Measurements from ENCODE around the gene IQCC. TPM values are rescaled to one million over a fixed set of nuclear protein-coding genes. Genes with fewer than 3 reads are reported as not detected.
A peak's percentile ranks its signal among the peaks of the same experiment; 100 is the strongest.

Gene IQCC
- total RNA-seq, 1 donor from 2014 or later, result 3.1 TPM

DNA sequence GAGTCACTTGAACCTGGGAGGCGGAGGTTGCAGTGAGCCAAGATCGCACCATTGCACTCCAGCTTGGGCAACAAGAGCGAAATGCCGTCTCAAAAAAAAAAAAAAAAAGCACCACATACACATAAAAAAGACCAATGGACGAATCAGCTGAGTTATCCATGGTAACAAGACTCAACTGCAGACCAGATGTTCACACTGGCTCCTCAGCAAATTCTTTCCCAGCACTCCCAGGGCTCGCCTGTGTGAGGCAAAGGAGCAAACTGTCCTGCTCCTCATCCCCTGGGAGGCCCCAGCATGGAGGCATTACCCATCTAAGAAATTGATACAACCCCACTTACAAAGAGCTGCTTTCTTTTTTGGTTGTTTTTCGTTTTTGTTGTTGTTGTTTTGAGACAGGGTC, 13.6 kb downstream of the IQCC start:
- Mint-ChIP-seq H3K27me3 (ENCODE audit: unreplicated experiment) (no peaks in the 10 kb centered on the region), H3K36me3 (ENCODE audit: unreplicated experiment) (peaks cover 7% of the 10 kb centered on the region), H3K9me3 (ENCODE audit: unreplicated experiment) (no peaks in the 10 kb centered on the region), H3K4me3 (ENCODE audit: unreplicated experiment) (no peak overlapping the region), H3K4me1 (ENCODE audit: unreplicated experiment) (peaks cover 23% of the 10 kb centered on the region), H3K27ac (ENCODE audit: unreplicated experiment) (no peak overlapping the region)
- TF ChIP-seq, protein P1, sequence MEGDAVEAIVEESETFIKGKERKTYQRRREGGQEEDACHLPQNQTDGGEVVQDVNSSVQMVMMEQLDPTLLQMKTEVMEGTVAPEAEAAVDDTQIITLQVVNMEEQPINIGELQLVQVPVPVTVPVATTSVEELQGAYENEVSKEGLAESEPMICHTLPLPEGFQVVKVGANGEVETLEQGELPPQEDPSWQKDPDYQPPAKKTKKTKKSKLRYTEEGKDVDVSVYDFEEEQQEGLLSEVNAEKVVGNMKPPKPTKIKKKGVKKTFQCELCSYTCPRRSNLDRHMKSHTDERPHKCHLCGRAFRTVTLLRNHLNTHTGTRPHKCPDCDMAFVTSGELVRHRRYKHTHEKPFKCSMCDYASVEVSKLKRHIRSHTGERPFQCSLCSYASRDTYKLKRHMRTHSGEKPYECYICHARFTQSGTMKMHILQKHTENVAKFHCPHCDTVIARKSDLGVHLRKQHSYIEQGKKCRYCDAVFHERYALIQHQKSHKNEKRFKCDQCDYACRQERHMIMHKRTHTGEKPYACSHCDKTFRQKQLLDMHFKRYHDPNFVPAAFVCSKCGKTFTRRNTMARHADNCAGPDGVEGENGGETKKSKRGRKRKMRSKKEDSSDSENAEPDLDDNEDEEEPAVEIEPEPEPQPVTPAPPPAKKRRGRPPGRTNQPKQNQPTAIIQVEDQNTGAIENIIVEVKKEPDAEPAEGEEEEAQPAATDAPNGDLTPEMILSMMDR (IDR thresholded peaks at IDR 0.05), result no peak
- DNase-seq (ENCODE audit: extremely low spot score, unreplicated experiment), result no peak

DNA sequence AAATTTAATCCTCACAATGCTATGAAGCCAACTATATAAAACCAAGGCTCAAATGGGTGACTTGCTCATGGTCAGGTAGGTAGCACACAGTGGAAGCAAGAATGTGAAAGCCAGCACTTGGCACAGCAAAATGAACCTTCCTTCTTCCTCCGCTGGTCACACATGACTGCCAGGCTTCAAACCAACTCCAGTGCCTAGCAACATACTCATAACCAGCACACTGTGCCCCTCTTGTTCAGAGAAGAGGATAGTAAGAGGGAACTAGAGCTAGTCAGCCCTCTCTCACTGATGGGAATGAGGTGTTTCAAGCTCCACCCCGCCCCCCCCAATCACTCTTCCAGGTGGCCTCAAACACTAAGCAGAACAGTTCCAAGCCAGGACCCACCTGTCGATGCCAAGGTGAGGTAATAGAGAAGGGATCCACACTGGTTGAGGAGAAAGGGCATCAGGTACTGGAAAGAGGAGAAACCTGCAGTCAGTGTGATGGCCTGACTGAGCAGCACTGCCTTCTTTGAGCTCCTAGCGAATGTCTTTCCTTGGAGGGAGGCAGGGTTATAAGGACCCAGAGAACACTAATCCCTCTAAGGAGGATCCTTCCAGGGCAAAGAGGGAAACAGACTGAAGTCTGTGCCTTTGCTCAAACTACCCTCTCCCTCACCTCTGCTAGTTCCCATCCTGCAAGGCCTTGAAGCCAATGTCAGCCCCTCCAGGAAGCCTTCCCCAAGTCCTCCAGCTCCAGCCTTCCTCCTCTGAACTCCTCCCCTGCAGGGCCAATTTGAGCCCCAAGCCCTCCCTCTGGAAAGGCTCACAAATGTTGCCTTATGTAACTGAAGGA, 15.5 kb downstream of the IQCC start:
- Mint-ChIP-seq H3K27me3 (ENCODE audit: unreplicated experiment) (no peaks in the 10 kb centered on the region), H3K9me3 (ENCODE audit: unreplicated experiment) (no peaks in the 10 kb centered on the region), H3K27ac (ENCODE audit: unreplicated experiment) (peak overlapping the region; percentile 97), H3K4me1 (ENCODE audit: unreplicated experiment) (peaks cover 24% of the 10 kb centered on the region), H3K4me3 (ENCODE audit: unreplicated experiment) (peak overlapping the region; percentile 95), H3K36me3 (ENCODE audit: unreplicated experiment) (peaks cover 13% of the 10 kb centered on the region)
- DNase-seq (ENCODE audit: extremely low spot score, unreplicated experiment), result no peak
- TF ChIP-seq, protein P1 (IDR thresholded peaks at IDR 0.05), result no peak

DNA sequence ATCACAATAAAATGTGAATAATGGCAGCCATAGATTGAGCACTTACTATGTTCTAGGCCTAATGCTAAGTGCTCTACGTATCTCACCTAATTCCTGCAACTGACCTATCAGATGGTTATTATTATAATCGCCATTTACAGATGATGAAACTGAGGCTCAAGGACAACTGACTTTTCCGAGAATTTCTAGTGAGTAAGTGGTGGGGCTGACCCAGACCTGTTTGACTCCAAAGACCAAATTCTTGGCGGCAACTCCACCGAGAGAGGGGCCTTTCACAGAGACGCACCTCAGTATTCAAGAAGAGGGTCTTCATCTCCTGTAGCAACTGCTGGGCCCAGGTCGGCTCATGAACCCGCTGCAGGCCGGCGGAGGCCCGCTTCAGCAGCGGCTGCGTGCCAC, 16.1 kb downstream of the IQCC start:
- TF ChIP-seq, protein P1 (IDR thresholded peaks at IDR 0.05), result no peak
- Mint-ChIP-seq H3K4me1 (ENCODE audit: unreplicated experiment) (peaks cover 24% of the 10 kb centered on the region), H3K27me3 (ENCODE audit: unreplicated experiment) (no peaks in the 10 kb centered on the region), H3K4me3 (ENCODE audit: unreplicated experiment) (peak overlapping the region; percentile 95), H3K27ac (ENCODE audit: unreplicated experiment) (peak overlapping the region; percentile 97), H3K9me3 (ENCODE audit: unreplicated experiment) (no peaks in the 10 kb centered on the region), H3K36me3 (ENCODE audit: unreplicated experiment) (peaks cover 16% of the 10 kb centered on the region)
- no peak for DNase-seq (ENCODE audit: extremely low spot score, unreplicated experiment)

DNA sequence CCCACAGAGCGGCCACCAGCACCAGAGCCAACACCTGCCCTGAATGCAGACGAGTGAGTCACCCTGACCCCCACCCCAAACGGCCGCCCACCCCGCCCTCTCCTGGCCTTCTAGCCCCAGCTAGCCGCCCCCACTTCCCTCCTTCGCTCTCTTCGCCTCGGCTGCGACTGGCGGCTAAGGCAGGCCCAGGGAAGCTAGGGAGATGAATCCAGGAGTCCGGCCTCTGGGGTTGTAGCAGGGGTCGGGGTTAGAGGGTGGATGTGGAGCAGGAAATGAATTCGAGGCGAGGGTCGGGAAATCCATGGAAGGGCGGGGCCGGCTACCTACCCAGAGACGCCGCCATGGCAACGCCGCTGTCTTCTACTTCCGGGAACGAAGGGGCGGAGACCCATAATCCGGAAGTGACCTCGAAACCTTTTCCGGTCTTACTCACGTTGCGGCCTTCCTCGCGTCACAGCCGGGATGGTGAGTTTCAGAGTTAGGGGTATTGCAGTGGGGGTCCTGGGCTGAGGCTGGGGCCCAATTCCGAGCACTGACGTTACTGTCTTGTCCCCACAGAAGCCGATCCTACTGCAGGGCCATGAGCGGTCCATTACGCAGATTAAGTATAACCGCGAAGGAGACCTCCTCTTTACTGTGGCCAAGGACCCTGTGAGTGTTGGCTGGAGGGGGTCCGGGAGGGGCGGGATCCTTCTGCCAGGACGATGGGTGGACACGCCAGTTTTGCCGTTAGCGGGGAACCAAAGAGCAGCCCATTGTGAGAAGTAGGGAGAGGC, 16.7 kb downstream of the IQCC start, which contains the start of the genes EIF3I and TMEM234:
Gene EIF3I (plus strand): TSS at position 428 of the 776 bp plus-strand sequence. CDS start 35 bp downstream, at position 463.
Gene TMEM234 (minus strand): TSS at position 374 of the 776 bp plus-strand sequence. CDS start 31 bp downstream, at position 343.
- Mint-ChIP-seq H3K4me1 (ENCODE audit: unreplicated experiment) (peaks cover 24% of the 10 kb centered on the region), H3K9me3 (ENCODE audit: unreplicated experiment) (no peaks in the 10 kb centered on the region), H3K27me3 (ENCODE audit: unreplicated experiment) (no peaks in the 10 kb centered on the region), H3K27ac (ENCODE audit: unreplicated experiment) (peak within 1 kb of the TSS; percentile 97), H3K4me3 (ENCODE audit: unreplicated experiment) (peak within 1 kb of the TSS; percentile 95), H3K36me3 (ENCODE audit: unreplicated experiment) (peaks cover 16% of the 10 kb centered on the region)
- peak; percentile 95 for DNase-seq (ENCODE audit: extremely low spot score, unreplicated experiment)
- TF ChIP-seq, protein P1 (IDR thresholded peaks at IDR 0.05), result no peak

DNA sequence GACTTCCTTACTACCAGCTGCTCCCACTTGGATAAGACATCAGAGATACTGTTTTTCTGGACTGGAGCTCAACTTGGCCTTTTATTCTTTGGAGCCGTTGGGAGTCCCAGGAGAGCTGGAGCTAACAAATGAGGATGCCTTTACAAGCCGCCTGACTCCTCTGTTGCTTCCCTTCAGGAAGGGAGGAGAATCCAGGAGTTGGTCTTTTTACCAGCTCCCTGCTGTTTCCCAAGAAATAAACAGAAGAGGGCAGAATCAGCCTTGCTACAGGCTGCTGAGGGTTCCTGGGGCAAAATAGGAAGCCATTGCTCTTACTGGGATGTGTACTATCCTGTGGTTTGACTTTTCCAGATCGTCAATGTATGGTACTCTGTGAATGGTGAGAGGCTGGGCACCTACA, 18.2 kb downstream of the IQCC start:
- H3K4me1 Mint-ChIP-seq (ENCODE audit: unreplicated experiment), result peaks cover 24% of the 10 kb centered on the region
- H3K27me3 Mint-ChIP-seq (ENCODE audit: unreplicated experiment), result no peaks in the 10 kb centered on the region
- H3K4me3 Mint-ChIP-seq (ENCODE audit: unreplicated experiment), result peak overlapping the region; percentile 95
- TF ChIP-seq, protein P1 (IDR thresholded peaks at IDR 0.05), result no peak
- no peak for DNase-seq (ENCODE audit: extremely low spot score, unreplicated experiment)
- H3K36me3 Mint-ChIP-seq (ENCODE audit: unreplicated experiment), result peaks cover 28% of the 10 kb centered on the region
- peak overlapping the region; percentile 47 for H3K27ac Mint-ChIP-seq (ENCODE audit: unreplicated experiment)
- no peaks in the 10 kb centered on the region for H3K9me3 Mint-ChIP-seq (ENCODE audit: unreplicated experiment)
